B cell (primary cell): Measurements from ENCODE around the gene DTL. TPM values are rescaled to one million over a fixed set of nuclear protein-coding genes. Genes with fewer than 3 reads are reported as not detected.

ENCODE experiments used
- ATAC-seq: fragments of 200-7000 bp; cut with Tn5 transposase; one replicate; pipeline ENCODE4 v1.10.0; 2021; ENCODE audit warnings: low read depth, mild to moderate bottlenecking, moderate number of reproducible peaks, moderate library complexity
- CTCF ChIA-PET: fragments of 350-600 bp; sonication (Branson Sonifier 250); formaldehyde crosslinking; loops from one replicate; lab custom pipeline; 2021; ENCODE audit warnings: antibody characterized with exemption, inconsistent platforms; lab: Charles Lee
- POLR2A ChIA-PET: fragments of 350-600 bp; sonication (Branson Sonifier 250); formaldehyde crosslinking; loops from one replicate; lab custom pipeline; 2021; ENCODE audit warnings: antibody characterized with exemption; lab: Charles Lee
- DNase-seq: peaks from one replicate; pipeline ENCODE4 v3.0.0; 2013
- H2AFZ ChIP-seq: 2 replicates; pipeline ENCODE4 v1.6.1; 2012; ENCODE audit warnings: mild to moderate bottlenecking, low read depth, low read length; ENCODE audit not compliant: insufficient read depth, poor library complexity, severe bottlenecking
- H3K27ac ChIP-seq, 2 donors: 1 replicate in 1 of 2; 2 replicates in 1 of 2; pipeline ENCODE4 v1.5.1; 2012 to 2013; ENCODE audit warnings: low read length in 2 of 2, mild to moderate bottlenecking in 2 of 2, moderate library complexity in 1 of 2
- H3K27me3 ChIP-seq, 4 experiments: fragments of 200-600 bp in 1 of 4; sonication (generic) in 1 of 4; replicated peaks in 1 of 4; 1 replicate in 2 of 4; 2 replicates in 2 of 4; pipeline versions ENCODE4 v1.6.1 to v1.7.0; 2013 to 2016; ENCODE audit warnings: low read length in 3 of 4, mild to moderate bottlenecking in 2 of 4, mixed read lengths in 1 of 4, moderate library complexity in 1 of 4; ENCODE audit not compliant: insufficient read depth in 4 of 4, control insufficient read depth in 3 of 4; ENCODE audit errors: control extremely low read depth in 1 of 4
- H3K36me3 ChIP-seq, 2 experiments: replicated peaks in 1 of 2; 1 replicate in 1 of 2; 2 replicates in 1 of 2; pipeline versions ENCODE4 v1.6.1 to v1.7.1; 2013; ENCODE audit warnings: low read length in 1 of 2; ENCODE audit not compliant: insufficient read depth in 2 of 2, control insufficient read depth in 1 of 2; ENCODE audit errors: control extremely low read depth in 1 of 2, extremely low read depth in 1 of 2
- H3K4me1 ChIP-seq, 2 donors: fragments of 200-600 bp in 1 of 2; sonication (generic) in 1 of 2; 1 replicate in 1 of 2; 2 replicates in 1 of 2; pipeline versions ENCODE4 v1.5.1 to v1.6.1; 2013 to 2017; ENCODE audit warnings: low read length in 2 of 2; ENCODE audit not compliant: control insufficient read depth in 2 of 2, insufficient read depth in 2 of 2
- H3K4me2 ChIP-seq: replicated peaks from 2 replicates; pipeline ENCODE3; 2012; ENCODE audit warnings: mild to moderate bottlenecking, low read depth, low read length; ENCODE audit not compliant: poor library complexity, severe bottlenecking
- H3K4me3 ChIP-seq, 5 experiments: fragments of 200-600 bp in 1 of 5; sonication (generic) in 1 of 5; 1 replicate in 3 of 5; 2 replicates in 2 of 5; pipeline versions ENCODE4 v1.5.1 to v1.7.0; 2011 to 2016; ENCODE audit warnings: low read length in 4 of 5, mild to moderate bottlenecking in 4 of 5, low read depth in 2 of 5, control low read depth in 1 of 5, moderate library complexity in 1 of 5; ENCODE audit not compliant: insufficient read depth in 1 of 5; ENCODE audit errors: control extremely low read depth in 1 of 5, extremely low read depth in 1 of 5
- H3K79me2 ChIP-seq: fragments of 200-600 bp; sonication (generic); one replicate; pipeline ENCODE4 v1.6.0; 2016; ENCODE audit warnings: low read length; ENCODE audit not compliant: control insufficient read depth, insufficient read depth
- H3K9ac ChIP-seq: fragments of 200-600 bp; sonication (generic); 2 replicates; pipeline ENCODE4 v1.6.1; 2017; ENCODE audit warnings: mild to moderate bottlenecking, low read length, moderate library complexity
- H3K9me3 ChIP-seq, 3 donors: one replicate each; pipeline versions ENCODE4 v1.6.1 to v1.7.1; 2013; ENCODE audit warnings: low read length in 2 of 3; ENCODE audit not compliant: control insufficient read depth in 2 of 3, insufficient read depth in 1 of 3; ENCODE audit errors: control extremely low read depth in 1 of 3
- H4K20me1 ChIP-seq: 2 replicates; pipeline ENCODE4 v1.6.0; 2012; ENCODE audit warnings: mild to moderate bottlenecking, low read length; ENCODE audit not compliant: insufficient read depth, control insufficient read depth, poor library complexity, severe bottlenecking
- H3K27ac Mint-ChIP-seq: one replicate; pipeline ENCODE4 v1.8.0; 2021; ENCODE audit warnings: mixed read lengths
- H3K27me3 Mint-ChIP-seq: one replicate; pipeline ENCODE4 v1.8.0; 2021; ENCODE audit warnings: mixed read lengths
- H3K4me1 Mint-ChIP-seq: one replicate; pipeline ENCODE4 v1.8.0; 2021; ENCODE audit warnings: mixed read lengths
- H3K4me3 Mint-ChIP-seq: one replicate; pipeline ENCODE4 v1.8.0; 2021; ENCODE audit warnings: mixed read lengths
- H3K9me3 Mint-ChIP-seq: one replicate; pipeline ENCODE4 v1.8.0; 2022; ENCODE audit warnings: mixed read lengths; ENCODE audit not compliant: insufficient read depth
- EZH2 ChIP-seq: IDR thresholded peaks from 2 replicates; pipeline ENCODE4 v1.6.1; 2012; ENCODE audit warnings: borderline replicate concordance, low read depth, mild to moderate bottlenecking, moderate library complexity, low read length; ENCODE audit not compliant: insufficient read depth, poor library complexity, severe bottlenecking
- WGBS: methylation state at CpG from one replicate; pipeline ENCODE4 v1.1.5; 2013; ENCODE audit warnings: missing lambda C conversion rate; ENCODE audit not compliant: insufficient coverage; 5-methylcytosine and 5-hydroxymethylcytosine counted together
- intact Hi-C: fragments of 100-400 bp; cut with micrococcal nuclease; formaldehyde crosslinking; loops from one replicate; pipeline ENCODE4 v1.10.0; 2022
- polyA plus RNA-seq: library from polyadenylated mRNA; depleted of rRNA; stranded (reverse); fragments of >200 nt; gene quantifications from 2 replicates; pipeline ENCODE4 v1.2.3, GENCODE V29; 2012
- total RNA-seq, 2 donors: library from RNA; stranded (reverse); fragments of 120-200 nt in 1 of 2; gene quantifications; 1 replicate in 1 of 2; 2 replicates in 1 of 2; pipeline versions ENCODE4 v1.2.3 to v1.2.4, GENCODE V29; 2013 to 2022
- TF ChIP-seq, protein P1 (sequence below): fragments of 200-600 bp; IDR thresholded peaks from one replicate; pipeline ENCODE4 v1.8.0; 2022; ENCODE audit warnings: antibody characterized with exemption, mild to moderate bottlenecking

The DTL gene
- total and polyA plus RNA-seq, 2 donors (not counting 1 experiment from before 2014, with no cell fraction given) = 0.37 to 0.39 TPM

GRCh38 chr1:212106286-212106792 lies 70.8 kb downstream of the DTL start:
- Histone ChIP-seq H3K9ac (no peak overlapping the region), H2AFZ (no peak overlapping the region), H3K27ac (no peak overlapping the region), H3K9me3 (no peaks in the 10 kb centered on the region), H3K4me1 (no peaks in the 10 kb centered on the region), H3K4me3 (no peak overlapping the region), H3K4me2 (no peak overlapping the region), H3K79me2 (no peaks in the 10 kb centered on the region), H3K27me3 (no peaks in the 10 kb centered on the region), H3K36me3 (no peaks in the 10 kb centered on the region), H4K20me1 (no peaks in the 10 kb centered on the region)
- Mint-ChIP-seq H3K27me3 (no peaks in the 10 kb centered on the region), H3K4me1 (no peaks in the 10 kb centered on the region), H3K27ac (no peak overlapping the region), H3K9me3 (no peaks in the 10 kb centered on the region), H3K4me3 (no peak overlapping the region)
- ChIA-PET CTCF (interaction anchor here (1.8 kb wide), 1 partner anchor 349 kb away, joined by 6 read pairs; no protein-coding TSS in a partner anchor), POLR2A (no interaction called here)
- intact Hi-C loops = no loop called here
- TF ChIP-seq EZH2 = no peak
- TF ChIP-seq, protein P1, sequence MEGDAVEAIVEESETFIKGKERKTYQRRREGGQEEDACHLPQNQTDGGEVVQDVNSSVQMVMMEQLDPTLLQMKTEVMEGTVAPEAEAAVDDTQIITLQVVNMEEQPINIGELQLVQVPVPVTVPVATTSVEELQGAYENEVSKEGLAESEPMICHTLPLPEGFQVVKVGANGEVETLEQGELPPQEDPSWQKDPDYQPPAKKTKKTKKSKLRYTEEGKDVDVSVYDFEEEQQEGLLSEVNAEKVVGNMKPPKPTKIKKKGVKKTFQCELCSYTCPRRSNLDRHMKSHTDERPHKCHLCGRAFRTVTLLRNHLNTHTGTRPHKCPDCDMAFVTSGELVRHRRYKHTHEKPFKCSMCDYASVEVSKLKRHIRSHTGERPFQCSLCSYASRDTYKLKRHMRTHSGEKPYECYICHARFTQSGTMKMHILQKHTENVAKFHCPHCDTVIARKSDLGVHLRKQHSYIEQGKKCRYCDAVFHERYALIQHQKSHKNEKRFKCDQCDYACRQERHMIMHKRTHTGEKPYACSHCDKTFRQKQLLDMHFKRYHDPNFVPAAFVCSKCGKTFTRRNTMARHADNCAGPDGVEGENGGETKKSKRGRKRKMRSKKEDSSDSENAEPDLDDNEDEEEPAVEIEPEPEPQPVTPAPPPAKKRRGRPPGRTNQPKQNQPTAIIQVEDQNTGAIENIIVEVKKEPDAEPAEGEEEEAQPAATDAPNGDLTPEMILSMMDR = no peak
- WGBS = 100% methylated on average over 1 of the region's 1 CpG
- DNase-seq (no peak), ATAC-seq (no peak)

DNA sequence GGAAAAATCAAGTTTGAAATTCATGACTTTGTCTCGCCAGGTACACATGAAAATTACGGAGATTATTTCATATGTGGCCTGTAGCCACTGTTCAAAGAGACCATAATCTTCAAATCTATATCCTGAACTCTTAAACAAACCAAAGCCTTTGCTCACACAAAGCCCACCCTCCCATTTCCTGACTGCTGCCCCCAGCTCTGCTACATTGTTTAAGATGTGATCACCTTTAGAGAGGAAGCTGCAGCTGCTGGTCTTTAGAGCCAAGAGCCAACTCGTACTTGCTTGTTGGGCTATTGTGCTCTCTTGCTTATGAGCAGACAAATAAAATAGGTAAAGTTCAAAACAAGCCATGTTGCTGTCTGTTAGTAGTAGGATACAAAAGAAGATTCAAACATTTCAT lies 71.9 kb downstream of the DTL start:
- H3K79me2 ChIP-seq = no peaks in the 10 kb centered on the region
- no peaks in the 10 kb centered on the region for H3K36me3 ChIP-seq
- no peak overlapping the region for H2AFZ ChIP-seq
- H3K4me1 ChIP-seq = no peaks in the 10 kb centered on the region
- H3K4me2 ChIP-seq = no peak overlapping the region
- TF ChIP-seq EZH2 = no peak
- TF ChIP-seq, protein P1 = no peak
- intact Hi-C loops = no loop called here
- no peaks in the 10 kb centered on the region for H3K27me3 ChIP-seq
- 90% methylated on average over 2 of the region's 3 CpGs for WGBS
- CTCF ChIA-PET = interaction anchor here (1.8 kb wide), 1 partner anchor 348 kb away, joined by 6 read pairs; no protein-coding TSS in a partner anchor
- H4K20me1 ChIP-seq = no peaks in the 10 kb centered on the region
- H3K27ac Mint-ChIP-seq = no peak overlapping the region
- H3K9me3 ChIP-seq = no peaks in the 10 kb centered on the region
- ATAC-seq (no peak), DNase-seq (no peak)
- POLR2A ChIA-PET = no interaction called here
- no peaks in the 10 kb centered on the region for H3K4me1 Mint-ChIP-seq
- H3K4me3 ChIP-seq = no peak overlapping the region
- H3K27ac ChIP-seq = no peak overlapping the region
- H3K4me3 Mint-ChIP-seq = no peak overlapping the region
- no peaks in the 10 kb centered on the region for H3K9me3 Mint-ChIP-seq
- H3K9ac ChIP-seq = no peak overlapping the region
- H3K27me3 Mint-ChIP-seq = no peaks in the 10 kb centered on the region
